GM18498 (cell line): ENCODE measurements around the gene CCNG2.

ENCODE experiments used
- ATAC-seq: cut with Tn5 transposase; IDR thresholded peaks from one replicate; pipeline ENCODE4 v1.9.1; 2021; ENCODE audit warnings: mild to moderate bottlenecking, moderate library complexity; ENCODE audit not compliant: unreplicated experiment

The CCNG2 gene

GRCh38 chr4:77175201-77175611, 18.2 kb downstream of the CCNG2 start:
- no peak for ATAC-seq

DNA sequence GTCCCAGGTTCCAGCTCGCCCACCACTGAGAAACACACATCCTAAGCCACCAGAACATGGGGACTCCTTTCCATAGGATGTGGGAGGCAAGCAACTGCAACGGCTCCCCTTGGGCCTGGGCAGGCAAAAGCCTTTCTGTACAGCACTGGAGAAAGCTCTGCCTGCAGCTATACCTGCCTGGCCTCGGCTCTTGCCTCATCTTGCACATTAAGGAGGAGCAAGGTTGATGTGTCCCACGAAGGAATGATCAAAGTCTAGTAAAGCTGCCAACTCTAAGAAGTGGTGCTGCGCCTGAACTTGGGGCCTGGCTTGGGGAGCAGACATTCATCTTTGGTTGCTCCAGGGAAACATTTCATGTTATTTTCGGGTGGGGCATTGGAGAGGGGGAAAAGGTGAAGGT, 19.6 kb downstream of the CCNG2 start:
- ATAC-seq = no peak

- no peak for ATAC-seq
Measured at GRCh38 chr4:77177199-77177598, 20.2 kb downstream of the CCNG2 start.

- no peak for ATAC-seq
Measured at GRCh38 chr4:77178560-77178959, 21.6 kb downstream of the CCNG2 start.

DNA sequence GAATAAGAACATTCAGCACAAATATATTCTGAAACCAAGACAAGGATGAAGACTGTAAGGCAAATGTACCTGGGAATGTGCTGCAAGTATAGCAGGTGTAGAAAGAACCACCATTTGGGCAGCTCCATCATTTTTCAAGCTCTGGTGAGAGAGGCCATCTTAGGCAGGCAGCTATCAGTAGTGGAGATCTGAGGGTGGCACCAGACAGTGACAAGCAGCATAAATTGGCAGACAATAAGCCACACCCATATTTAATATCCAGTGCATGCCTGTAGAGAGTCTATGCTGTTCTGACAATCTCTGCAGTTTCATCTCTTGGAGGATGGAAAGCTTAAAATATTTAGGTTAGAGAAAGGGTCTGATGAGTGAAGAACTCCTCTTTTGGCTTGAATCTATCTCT, 22.5 kb downstream of the CCNG2 start:
- no peak for ATAC-seq

DNA sequence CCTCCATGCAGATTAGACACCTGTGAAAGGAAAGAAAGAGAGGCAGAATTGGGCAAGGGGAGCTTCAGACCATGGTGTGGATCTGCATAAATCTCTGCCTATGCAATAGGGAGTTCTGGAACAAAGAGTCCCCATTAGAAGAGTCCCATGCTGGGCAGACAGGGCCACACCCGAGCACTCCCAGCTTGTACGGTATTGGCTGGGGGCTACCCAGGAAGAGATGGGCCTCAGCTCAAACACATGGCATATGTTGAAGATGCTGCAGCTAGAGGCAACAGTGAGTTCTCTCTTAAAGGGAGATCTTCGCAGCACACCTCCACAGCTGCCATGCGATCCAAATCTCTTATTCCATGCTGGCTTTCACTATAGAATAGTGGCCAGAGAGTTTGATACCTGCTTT, 24.7 kb downstream of the CCNG2 start:
- ATAC-seq = no peak

- ATAC-seq = no peak
Measured at GRCh38 chr4:77183777-77184420, 26.9 kb downstream of the CCNG2 start.

DNA sequence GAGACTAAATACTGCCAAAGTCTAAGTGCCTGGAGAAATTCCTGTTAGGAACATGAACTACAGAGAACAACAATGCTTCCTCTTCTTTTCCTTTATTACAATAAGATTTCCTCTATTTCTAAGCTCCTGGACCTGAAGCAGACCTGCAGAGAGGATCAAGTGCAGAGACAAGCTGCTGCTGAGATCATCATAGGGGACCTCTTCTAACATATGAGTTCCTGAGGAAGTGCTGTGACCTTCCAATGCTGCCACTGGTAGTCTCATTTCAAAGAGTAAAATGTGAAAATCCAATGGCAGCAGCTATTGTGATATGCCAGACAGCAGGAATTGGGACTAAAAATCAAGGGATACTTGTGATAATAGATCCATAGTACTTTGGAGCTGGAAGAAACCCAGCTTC, 28.0 kb downstream of the CCNG2 start:
- ATAC-seq = no peak

GRCh38 chr4:77185686-77186085, 28.7 kb downstream of the CCNG2 start:
- no peak for ATAC-seq

GRCh38 chr4:77187322-77187721, 30.3 kb downstream of the CCNG2 start:
- no peak for ATAC-seq

DNA sequence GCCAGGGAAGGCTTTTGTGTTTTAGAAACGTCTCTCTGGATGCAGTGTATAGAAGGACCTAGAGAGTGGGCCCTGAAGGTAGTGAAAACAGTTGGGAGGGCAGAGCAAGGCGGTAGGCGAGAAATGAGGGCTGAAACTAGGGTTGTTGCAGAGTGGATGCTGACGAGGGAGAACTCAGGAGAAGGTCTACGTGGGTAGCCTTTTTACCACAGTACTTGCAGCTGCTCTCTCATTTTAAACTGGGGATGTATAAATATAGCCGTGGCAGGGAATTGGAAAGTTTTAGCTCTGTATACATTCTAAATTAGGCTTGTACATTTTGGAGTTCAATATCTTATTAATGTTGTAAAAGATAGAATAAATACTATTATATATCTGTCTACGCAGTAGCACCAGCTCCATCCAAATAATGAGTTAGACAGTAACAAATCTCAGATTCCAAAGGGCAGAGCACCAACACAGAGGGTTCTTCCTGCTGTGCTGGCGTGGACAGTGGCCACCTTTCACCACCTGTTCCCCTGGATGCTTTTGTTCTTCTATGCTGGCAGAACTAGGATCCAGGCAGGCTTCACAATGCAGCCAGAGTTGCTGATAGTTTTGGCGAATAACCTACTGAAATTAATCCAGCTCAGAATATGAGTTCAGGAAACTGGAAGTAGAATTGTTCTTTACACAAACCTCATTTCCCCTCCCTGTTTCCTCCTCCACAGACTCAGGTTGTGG, 31.7 kb downstream of the CCNG2 start:
- no peak for ATAC-seq

- no peak for ATAC-seq
Measured at GRCh38 chr4:77189412-77189811, 32.4 kb downstream of the CCNG2 start.

- ATAC-seq = no peak
Measured at GRCh38 chr4:77190053-77190452, 33.0 kb downstream of the CCNG2 start.

- no peak for ATAC-seq
Measured at GRCh38 chr4:77193046-77193445, 36.0 kb downstream of the CCNG2 start.

- ATAC-seq = peak; percentile 92
Measured at GRCh38 chr4:77193511-77194102, 36.6 kb downstream of the CCNG2 start.

GRCh38 chr4:77194366-77194765, 37.4 kb downstream of the CCNG2 start:
- no peak for ATAC-seq

GRCh38 chr4:77194989-77195388, 38.0 kb downstream of the CCNG2 start:
- no peak for ATAC-seq

DNA sequence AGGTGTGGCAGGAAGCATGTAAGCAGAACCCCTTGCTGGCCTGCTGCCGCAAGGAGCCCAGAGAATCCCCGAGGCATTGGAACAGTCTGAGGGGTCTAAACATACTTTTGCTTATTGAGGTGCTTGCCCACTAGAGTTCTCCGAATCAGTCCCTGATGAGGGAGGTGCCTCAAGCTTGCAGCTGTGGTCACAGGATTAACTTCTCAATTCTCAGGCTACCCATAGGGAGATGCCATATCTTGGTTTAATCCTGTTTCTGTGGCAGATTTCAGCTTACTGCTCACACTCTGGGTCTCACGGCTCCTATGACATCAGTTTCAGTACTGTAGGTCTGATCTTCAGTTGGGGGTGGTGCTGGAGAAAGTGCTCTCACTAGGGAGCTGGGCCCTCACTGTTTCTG, 39.9 kb downstream of the CCNG2 start:
- peak; percentile 45 for ATAC-seq

DNA sequence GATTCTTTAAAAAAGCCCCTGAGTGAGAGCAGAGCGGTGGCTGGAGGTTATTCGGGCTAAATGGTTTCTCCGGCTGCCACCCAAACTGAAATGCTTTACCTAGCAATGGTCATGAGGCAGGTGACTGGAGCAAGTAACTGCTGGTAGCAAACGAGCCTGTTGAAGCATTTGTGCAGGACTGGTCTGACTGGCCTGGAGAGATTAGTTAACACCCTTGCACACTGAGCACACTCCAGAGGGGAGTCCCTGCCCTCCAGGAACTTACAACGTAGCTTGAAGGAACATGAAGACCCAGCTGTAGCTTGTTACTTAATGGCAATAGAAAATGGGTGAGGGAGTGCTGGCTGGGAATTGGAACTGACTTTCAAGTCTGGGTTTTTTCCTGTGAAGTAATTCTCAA, 40.4 kb downstream of the CCNG2 start:
- no peak for ATAC-seq

GRCh38 chr4:77197831-77198230, 40.8 kb downstream of the CCNG2 start:
- no peak for ATAC-seq

DNA sequence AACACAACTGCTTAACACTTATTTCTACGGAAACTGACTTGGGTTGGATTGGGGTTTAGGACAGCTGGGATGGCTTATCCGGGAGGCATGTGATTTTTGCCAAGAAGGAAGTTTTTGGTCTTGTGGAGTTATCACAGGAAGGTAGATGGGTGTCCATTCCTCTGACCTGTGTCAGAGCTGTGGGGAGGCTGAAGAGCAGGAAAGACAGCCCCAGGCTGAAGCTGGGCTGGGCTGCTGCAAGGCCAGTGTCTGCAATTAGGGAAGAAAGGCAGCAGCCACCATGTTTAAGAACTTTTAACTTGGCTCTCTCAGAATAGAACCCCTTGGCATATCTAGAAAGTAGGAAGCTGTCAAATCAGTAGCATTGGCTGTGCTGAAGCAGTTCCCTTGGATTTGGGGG, 42.3 kb downstream of the CCNG2 start:
- ATAC-seq = no peak

DNA sequence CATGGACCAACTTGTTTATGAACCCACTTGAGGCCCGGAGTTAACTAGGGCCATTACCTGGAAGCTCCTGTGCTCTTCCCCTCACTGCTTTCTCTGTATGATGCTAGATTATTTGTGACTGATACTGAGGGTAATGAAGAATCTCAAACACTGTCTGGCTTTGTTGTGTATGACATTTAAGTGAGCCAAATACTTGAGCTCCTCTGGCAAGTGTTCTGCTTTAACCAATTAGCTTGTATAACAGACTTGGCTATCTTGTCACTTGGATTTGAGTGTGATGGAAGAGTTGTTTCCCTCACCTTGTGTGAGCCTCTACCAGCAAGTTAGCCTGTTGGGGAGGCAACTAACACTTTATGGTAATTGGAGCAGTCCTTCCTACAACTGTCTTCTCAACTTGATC, 42.7 kb downstream of the CCNG2 start:
- ATAC-seq = no peak
